Nephron (organoid): ENCODE data around the gene RAB11FIP4.

Experiments
- H3K27ac Mint-ChIP-seq, 3 experiments: 2 replicates each; pipeline ENCODE4 v1.8.0; 2020; ENCODE audit warnings: mixed read lengths in 3 of 3, mild to moderate bottlenecking in 2 of 3, moderate library complexity in 1 of 3
- H3K27me3 Mint-ChIP-seq: 2 replicates; pipeline ENCODE4 v1.8.0; 2021; ENCODE audit warnings: low read depth, mild to moderate bottlenecking, moderate library complexity, mixed read lengths
- H3K36me3 Mint-ChIP-seq: 2 replicates; pipeline ENCODE4 v1.8.0; 2020; ENCODE audit warnings: low read depth, mixed read lengths
- H3K4me1 Mint-ChIP-seq: 2 replicates; pipeline ENCODE4 v1.8.0; 2020; ENCODE audit warnings: mixed read lengths
- H3K4me3 Mint-ChIP-seq, 3 experiments: 2 replicates each; pipeline ENCODE4 v1.8.0; 2020; ENCODE audit warnings: mild to moderate bottlenecking in 3 of 3, mixed read lengths in 3 of 3, moderate library complexity in 2 of 3
- H3K9me3 Mint-ChIP-seq: 2 replicates; pipeline ENCODE4 v1.8.0; 2020; ENCODE audit warnings: mixed read lengths
- TF ChIP-seq, protein P1 (sequence below), 3 experiments: fragments of 200-600 bp; sonication (generic); IDR thresholded peaks; one replicate each; pipeline ENCODE4 v1.5.0; 2021; ENCODE audit warnings: antibody characterized with exemption in 3 of 3; ENCODE audit not compliant: unreplicated experiment in 3 of 3

Gene RAB11FIP4

DNA sequence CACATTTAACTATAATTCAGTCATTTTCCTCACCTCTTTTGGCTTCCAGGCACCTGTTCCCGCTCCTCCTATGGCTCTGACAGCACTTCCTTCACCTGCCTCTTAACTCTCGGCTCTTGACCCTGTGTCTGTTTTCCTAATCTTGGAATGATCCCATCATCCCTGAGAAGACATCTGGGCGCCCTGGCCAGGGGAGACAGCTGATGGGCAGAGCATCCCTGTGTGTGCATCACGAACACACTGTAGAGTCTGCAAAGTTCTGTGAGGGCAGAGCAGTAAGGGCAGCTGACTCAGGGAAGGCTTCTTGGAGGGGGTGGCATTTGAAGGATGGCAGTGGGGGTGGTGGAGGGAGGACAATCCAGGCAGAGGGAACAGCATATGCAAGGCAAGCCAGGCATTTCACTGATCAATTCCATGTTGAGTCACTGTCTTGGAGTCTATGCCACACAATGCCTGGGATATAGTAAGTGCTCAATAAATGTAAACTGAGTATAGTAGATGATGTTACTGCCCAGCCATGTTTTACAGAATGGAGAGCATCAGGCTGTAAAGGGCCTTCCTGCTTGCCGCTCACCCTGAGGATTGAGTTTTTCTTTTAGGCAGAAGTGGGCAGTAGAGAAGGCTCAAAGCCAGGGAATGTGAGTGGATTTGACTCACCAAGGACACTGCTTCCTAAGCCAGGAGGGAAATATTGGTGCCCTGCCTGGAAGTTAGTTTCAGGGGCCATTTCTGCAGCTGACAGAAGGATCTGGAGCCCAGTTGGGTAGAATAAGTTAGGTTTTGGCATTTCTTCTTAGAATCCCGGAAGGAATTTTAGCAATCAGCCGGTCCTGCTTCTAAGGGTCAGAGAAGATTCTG is 5.8 kb upstream of the RAB11FIP4 start:
- Mint-ChIP-seq H3K27ac (no peak overlapping the region), H3K4me3 (no peak overlapping the region), H3K4me1 (no peaks in the 10 kb centered on the region), H3K36me3 (peaks cover 3% of the 10 kb centered on the region), H3K9me3 (no peaks in the 10 kb centered on the region), H3K27me3 (peaks cover 27% of the 10 kb centered on the region)
- TF ChIP-seq, protein P1, sequence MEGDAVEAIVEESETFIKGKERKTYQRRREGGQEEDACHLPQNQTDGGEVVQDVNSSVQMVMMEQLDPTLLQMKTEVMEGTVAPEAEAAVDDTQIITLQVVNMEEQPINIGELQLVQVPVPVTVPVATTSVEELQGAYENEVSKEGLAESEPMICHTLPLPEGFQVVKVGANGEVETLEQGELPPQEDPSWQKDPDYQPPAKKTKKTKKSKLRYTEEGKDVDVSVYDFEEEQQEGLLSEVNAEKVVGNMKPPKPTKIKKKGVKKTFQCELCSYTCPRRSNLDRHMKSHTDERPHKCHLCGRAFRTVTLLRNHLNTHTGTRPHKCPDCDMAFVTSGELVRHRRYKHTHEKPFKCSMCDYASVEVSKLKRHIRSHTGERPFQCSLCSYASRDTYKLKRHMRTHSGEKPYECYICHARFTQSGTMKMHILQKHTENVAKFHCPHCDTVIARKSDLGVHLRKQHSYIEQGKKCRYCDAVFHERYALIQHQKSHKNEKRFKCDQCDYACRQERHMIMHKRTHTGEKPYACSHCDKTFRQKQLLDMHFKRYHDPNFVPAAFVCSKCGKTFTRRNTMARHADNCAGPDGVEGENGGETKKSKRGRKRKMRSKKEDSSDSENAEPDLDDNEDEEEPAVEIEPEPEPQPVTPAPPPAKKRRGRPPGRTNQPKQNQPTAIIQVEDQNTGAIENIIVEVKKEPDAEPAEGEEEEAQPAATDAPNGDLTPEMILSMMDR (IDR thresholded peaks at IDR 0.05; ENCODE audit: unreplicated experiment in 3 of 3), result no peak

DNA sequence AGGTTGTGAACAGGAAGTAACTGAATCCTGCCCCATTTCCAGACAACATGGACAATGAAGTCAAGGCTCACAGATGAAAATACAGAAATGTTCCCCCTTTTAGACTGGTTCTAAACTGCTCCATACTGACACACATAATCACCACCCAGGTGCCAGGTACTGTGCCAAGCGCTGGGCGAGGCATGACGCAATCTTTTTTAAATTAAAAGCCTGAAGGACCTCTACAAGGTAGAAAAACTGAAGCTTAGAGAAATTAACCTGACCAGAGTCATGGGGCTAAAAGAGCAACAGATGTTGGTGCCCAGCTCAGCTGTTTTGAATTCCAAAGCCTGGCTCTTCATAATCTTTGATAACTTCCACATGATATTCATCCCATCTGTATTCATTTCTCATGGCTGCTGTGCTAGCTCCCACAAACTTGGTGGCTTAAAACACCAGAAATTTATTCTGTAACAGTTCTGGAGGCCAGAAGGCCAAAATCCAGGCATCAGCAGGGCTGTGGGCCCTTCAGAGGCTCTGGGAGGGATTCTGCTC is 4.9 kb upstream of the RAB11FIP4 start:
- H3K9me3 Mint-ChIP-seq, result no peaks in the 10 kb centered on the region
- H3K4me1 Mint-ChIP-seq, result no peaks in the 10 kb centered on the region

DNA sequence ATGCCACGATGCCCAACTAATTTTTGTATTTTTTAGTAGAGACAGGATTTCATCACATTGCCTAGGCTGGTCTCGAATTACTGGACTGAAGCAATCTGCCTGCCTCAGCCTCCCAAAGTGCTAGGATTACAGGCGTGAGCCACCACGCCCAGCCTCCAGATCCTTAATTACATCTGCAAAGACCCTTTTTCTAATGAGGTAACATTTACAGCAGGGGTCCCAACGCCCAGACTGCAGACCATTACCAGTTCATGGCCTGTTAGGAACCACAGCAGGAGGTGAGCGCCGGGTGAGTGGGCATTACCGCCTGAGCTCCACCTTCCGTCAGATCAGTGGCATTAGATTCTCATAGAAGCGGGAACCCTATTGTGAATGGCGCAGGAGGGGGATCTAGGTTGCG is 4.0 kb upstream of the RAB11FIP4 start:
- Mint-ChIP-seq H3K27ac (no peak overlapping the region), H3K9me3 (no peaks in the 10 kb centered on the region), H3K36me3 (peaks cover 3% of the 10 kb centered on the region), H3K27me3 (peaks cover 36% of the 10 kb centered on the region), H3K4me3 (no peak overlapping the region), H3K4me1 (no peaks in the 10 kb centered on the region)
- TF ChIP-seq, protein P1 (IDR thresholded peaks at IDR 0.05; ENCODE audit: unreplicated experiment in 3 of 3), result no peak

More for the DNA sequence above, 4.9 kb upstream of the RAB11FIP4 start:
- Mint-ChIP-seq H3K4me3 (no peak overlapping the region), H3K36me3 (peaks cover 3% of the 10 kb centered on the region), H3K27ac (no peak overlapping the region), H3K27me3 (peaks cover 33% of the 10 kb centered on the region)
- TF ChIP-seq, protein P1 (IDR thresholded peaks at IDR 0.05; ENCODE audit: unreplicated experiment in 3 of 3), result no peak

DNA sequence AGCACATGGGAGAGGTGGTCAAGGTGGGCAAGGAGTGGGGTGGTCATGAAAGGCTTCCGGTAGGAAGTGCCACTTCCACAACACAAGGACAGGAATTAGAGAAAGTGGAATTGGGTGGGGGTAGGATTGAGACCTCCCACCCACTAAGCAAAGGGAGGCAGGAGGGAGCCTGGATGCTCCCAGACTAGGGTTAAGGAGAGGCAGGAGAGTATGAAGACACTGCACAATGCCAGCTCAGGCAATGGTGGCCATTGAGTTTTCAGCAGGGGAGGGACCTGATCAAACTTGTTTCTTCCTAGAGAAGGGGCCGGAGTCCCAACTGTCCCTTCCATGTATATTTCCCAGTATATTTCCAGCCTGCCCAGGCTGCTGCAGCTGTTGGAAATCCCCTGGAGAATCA is 3.1 kb upstream of the RAB11FIP4 start:
- Mint-ChIP-seq H3K4me3 (peak overlapping the region in 1 of 3 experiments; percentile 21), H3K27me3 (peaks cover 45% of the 10 kb centered on the region), H3K9me3 (no peaks in the 10 kb centered on the region), H3K4me1 (no peaks in the 10 kb centered on the region), H3K36me3 (peaks cover under 1% of the 10 kb centered on the region), H3K27ac (no peak overlapping the region)
- TF ChIP-seq, protein P1 (IDR thresholded peaks at IDR 0.05; ENCODE audit: unreplicated experiment in 3 of 3), result no peak

DNA sequence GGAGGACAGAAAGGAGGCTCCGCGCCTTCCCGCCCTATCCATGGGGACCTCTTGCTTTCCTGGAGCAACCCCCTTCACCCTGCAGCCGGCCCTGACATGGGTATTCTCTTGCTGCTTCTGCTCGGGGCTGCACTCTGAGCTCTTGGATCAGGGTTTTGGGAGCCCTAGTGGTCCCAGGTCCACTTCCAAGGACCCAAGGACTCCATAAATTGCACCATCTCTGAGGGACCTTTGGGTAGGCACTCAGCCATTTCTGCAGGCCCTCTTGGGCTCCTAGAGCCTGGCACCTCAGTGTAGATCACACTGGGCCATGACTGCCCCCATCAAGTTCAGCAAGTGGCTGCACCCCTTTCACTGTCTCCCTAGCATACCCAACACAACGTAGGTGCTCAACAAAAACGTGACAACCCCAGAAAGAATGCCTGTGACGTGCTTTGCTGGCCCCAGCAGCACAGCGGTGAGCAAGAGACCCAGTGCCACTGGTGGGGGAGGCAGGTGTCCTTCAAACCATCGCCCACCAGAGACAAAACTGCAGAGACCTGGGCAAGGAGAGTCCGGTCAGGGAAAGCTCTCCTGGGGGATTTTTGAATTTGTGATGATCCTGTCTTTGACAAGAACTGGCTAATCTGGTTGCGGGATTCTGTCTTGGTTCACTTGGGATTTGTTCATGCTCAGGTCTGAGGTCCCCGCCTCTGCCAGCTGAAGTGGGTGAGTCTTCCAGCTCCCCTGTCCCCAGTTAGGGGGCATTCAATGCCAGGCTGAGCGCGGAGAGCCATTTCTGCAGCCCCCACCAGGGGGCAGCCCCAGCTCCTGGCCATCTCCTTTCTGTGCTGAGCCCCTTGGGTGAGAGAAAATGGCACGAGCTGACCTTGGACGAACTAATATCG is 2.5 kb upstream of the RAB11FIP4 start:
- Mint-ChIP-seq H3K9me3 (no peaks in the 10 kb centered on the region), H3K4me1 (no peaks in the 10 kb centered on the region), H3K27ac (no peak overlapping the region), H3K4me3 (peak overlapping the region in 1 of 3 experiments; percentile 19), H3K27me3 (peaks cover 52% of the 10 kb centered on the region), H3K36me3 (no peaks in the 10 kb centered on the region)
- TF ChIP-seq, protein P1 (IDR thresholded peaks at IDR 0.05; ENCODE audit: unreplicated experiment in 3 of 3), result peak; percentile 52 to 65 (median 59)
